GM12874 (cell line): ENCODE results near the gene PRSS33.

Experiments used
- CTCF ChIP-seq: IDR thresholded peaks from 2 replicates; pipeline ENCODE4 v1.5.1; 2011; ENCODE audit warnings: low read depth, mild to moderate bottlenecking, control low read depth, low read length, moderate library complexity; ENCODE audit not compliant: insufficient read depth

Gene PRSS33

GRCh38 chr16:2756288-2757015, 30.9 kb downstream of the PRSS33 start:
- no peak for TF ChIP-seq CTCF

GRCh38 chr16:2755158-2755557, 32.2 kb downstream of the PRSS33 start:
- no peak for TF ChIP-seq CTCF

- TF ChIP-seq CTCF: no peak
Observed at GRCh38 chr16:2753733-2754020, 33.7 kb downstream of the PRSS33 start.

GRCh38 chr16:2752850-2753732, 34.3 kb downstream of the PRSS33 start:
- TF ChIP-seq CTCF: no peak

- no peak for TF ChIP-seq CTCF
Observed at GRCh38 chr16:2752035-2752849, 35.1 kb downstream of the PRSS33 start, which contains the start of gene SRRM2. TSS of gene SRRM2 (plus strand) at chr16:2752638. CDS start at chr16:2756365, 3,727 bp downstream.

GRCh38 chr16:2751577-2752034, 35.8 kb downstream of the PRSS33 start:
- no peak for TF ChIP-seq CTCF

GRCh38 chr16:2749936-2750335, 37.4 kb downstream of the PRSS33 start:
- no peak for TF ChIP-seq CTCF
